Posterior cingulate gyrus (tissue), 11 donors: ENCODE measurements around the gene GLRX3.

Experiments
- DNase-seq, 10 donors: peaks; one replicate each; pipeline versions ENCODE4 v3.0.0 to v3.0.0-alpha.2; 2020 to 2021; ENCODE audit warnings: mixed read lengths in 3 of 10
- intact Hi-C: fragments of 100-400 bp; cut with DNase I; formaldehyde crosslinking; loops from one replicate; pipeline ENCODE4 v1.15.1; 2023

GLRX3 gene

GRCh38 chr10:130181858-130182257, 45.7 kb downstream of the GLRX3 start:
- no peak for DNase-seq

GRCh38 chr10:130185591-130185990, 49.4 kb downstream of the GLRX3 start:
- DNase-seq, result no peak
- intact Hi-C loops, result no loop called here

More at GRCh38 chr10:130181858-130182257, 45.7 kb downstream of the GLRX3 start:
- intact Hi-C loops, result no loop called here

- intact Hi-C loops, result no loop called here
- DNase-seq, result no peak
Measured at GRCh38 chr10:130188195-130189175, 52.3 kb downstream of the GLRX3 start.

GRCh38 chr10:130189608-130190054, 53.4 kb downstream of the GLRX3 start:
- intact Hi-C loops, result loop anchor here (2.0 to 10.0 kb wide), 3 partner anchors 1125 to 1685 kb away; partner anchors contain the start of gene TCERG1L
- peak in 1 of 10 donors; percentile 83 for DNase-seq

- intact Hi-C loops, result loop anchor here (2.0 to 10.0 kb wide), 3 partner anchors 1125 to 1685 kb away; partner anchors contain the start of gene TCERG1L
- peak; percentile 72 to 98 (median 86) for DNase-seq
Measured at GRCh38 chr10:130190055-130190736, 54.0 kb downstream of the GLRX3 start.

- DNase-seq, result peak in 1 of 10 donors; percentile 84
- intact Hi-C loops, result loop anchor here (2.0 to 10.0 kb wide), 3 partner anchors 1124 to 1684 kb away; partner anchors contain the start of gene TCERG1L
Measured at GRCh38 chr10:130190737-130191115, 54.5 kb downstream of the GLRX3 start.

GRCh38 chr10:130191380-130191779, 55.2 kb downstream of the GLRX3 start:
- peak in 1 of 10 donors; percentile 70 for DNase-seq
- intact Hi-C loops, result loop anchor here (2.0 to 10.0 kb wide), 3 partner anchors 1123 to 1683 kb away; partner anchors contain the start of gene TCERG1L

- DNase-seq, result peak in 2 of 10 donors; percentile 59 to 79
- intact Hi-C loops, result loop anchor here (10.0 kb wide), 1 partner anchor 1122 kb away; the partner anchor contains the start of gene TCERG1L
Measured at GRCh38 chr10:130192276-130192848, 56.2 kb downstream of the GLRX3 start.

GRCh38 chr10:130193033-130193432, 56.8 kb downstream of the GLRX3 start:
- DNase-seq, result peak in 1 of 10 donors; percentile 28
- intact Hi-C loops, result loop anchor here (10.0 kb wide), 1 partner anchor 1122 kb away; the partner anchor contains the start of gene TCERG1L

- peak in 1 of 10 donors; percentile 65 for DNase-seq
- intact Hi-C loops, result loop anchor here (10.0 kb wide), 1 partner anchor 1121 kb away; the partner anchor contains the start of gene TCERG1L
Measured at GRCh38 chr10:130193493-130194193, 57.5 kb downstream of the GLRX3 start.

- intact Hi-C loops, result loop anchor here (10.0 kb wide), 1 partner anchor 1120 kb away; the partner anchor contains the start of gene TCERG1L
Measured at GRCh38 chr10:130194194-130194990, 58.2 kb downstream of the GLRX3 start.

GRCh38 chr10:130194991-130195645, 58.9 kb downstream of the GLRX3 start:
- peak in 2 of 10 donors; percentile 62 to 78 for DNase-seq
- intact Hi-C loops, result loop anchor here (10.0 kb wide), 1 partner anchor 1120 kb away; the partner anchor contains the start of gene TCERG1L

More at GRCh38 chr10:130194194-130194990, 58.2 kb downstream of the GLRX3 start:
- DNase-seq, result peak in 2 of 10 donors; percentile 74 to 82

GRCh38 chr10:130195746-130196294, 59.6 kb downstream of the GLRX3 start:
- intact Hi-C loops, result loop anchor here (10.0 kb wide), 1 partner anchor 1119 kb away; the partner anchor contains the start of gene TCERG1L
- peak in 2 of 10 donors; percentile 39 to 67 for DNase-seq

- intact Hi-C loops, result loop anchor here (10.0 kb wide), 1 partner anchor 1118 kb away; the partner anchor contains the start of gene TCERG1L
- DNase-seq, result peak in 2 of 10 donors; percentile 24 to 72
Measured at GRCh38 chr10:130196511-130197487, 60.6 kb downstream of the GLRX3 start.

- peak in 1 of 10 donors; percentile 15 for DNase-seq
- intact Hi-C loops, result loop anchor here (10.0 kb wide), 1 partner anchor 1116 kb away; the partner anchor contains the start of gene TCERG1L
Measured at GRCh38 chr10:130198651-130199050, 62.5 kb downstream of the GLRX3 start.
